Liver (tissue), 9 donors: ENCODE measurements around the gene EIF3L. TPM values are rescaled to one million over a fixed set of nuclear protein-coding genes. Genes with fewer than 3 reads are reported as not detected.

ENCODE experiments used
- DNase-seq: peaks from one replicate; pipeline ENCODE4 v3.0.0-alpha.2; 2017; ENCODE audit warnings: low spot score
- H3K27ac ChIP-seq, 2 donors: one replicate each; pipeline ENCODE4 v1.7.0; 2013; ENCODE audit warnings: inconsistent platforms in 2 of 2, low read length in 2 of 2, control low read depth in 1 of 2, low read depth in 1 of 2, mild to moderate bottlenecking in 1 of 2
- H3K27me3 ChIP-seq, 4 donors: one replicate each; pipeline versions ENCODE4 v1.6.1 to v1.7.0; 2013; ENCODE audit warnings: low read length in 3 of 4, inconsistent platforms in 1 of 4, mild to moderate bottlenecking in 1 of 4, moderate library complexity in 1 of 4; ENCODE audit not compliant: control insufficient read depth in 4 of 4, insufficient read depth in 4 of 4
- H3K36me3 ChIP-seq, 4 donors: one replicate each; pipeline versions ENCODE4 v1.6.1 to v1.7.0; 2013; ENCODE audit warnings: low read length in 3 of 4, mild to moderate bottlenecking in 3 of 4, low read depth in 1 of 4, moderate library complexity in 1 of 4; ENCODE audit not compliant: control insufficient read depth in 4 of 4, insufficient read depth in 3 of 4
- H3K4me1 ChIP-seq, 4 donors: one replicate each; pipeline versions ENCODE4 v1.6.1 to v1.7.0; 2013; ENCODE audit warnings: low read length in 3 of 4, mild to moderate bottlenecking in 3 of 4, moderate library complexity in 1 of 4; ENCODE audit not compliant: control insufficient read depth in 4 of 4, insufficient read depth in 4 of 4
- H3K4me3 ChIP-seq, 3 donors: one replicate each; pipeline versions ENCODE4 v1.6.1 to v1.7.0; 2013; ENCODE audit warnings: low read length in 3 of 3, control low read depth in 1 of 3, low read depth in 1 of 3, mild to moderate bottlenecking in 1 of 3
- H3K9ac ChIP-seq, 2 donors: one replicate each; pipeline ENCODE4 v1.7.0; 2013; ENCODE audit warnings: low read length in 2 of 2, mild to moderate bottlenecking in 2 of 2, moderate library complexity in 2 of 2, control low read depth in 1 of 2, low read depth in 1 of 2
- H3K9me3 ChIP-seq, 4 donors: one replicate each; pipeline versions ENCODE4 v1.6.1 to v1.7.0; 2013; ENCODE audit warnings: low read length in 3 of 4; ENCODE audit not compliant: control insufficient read depth in 4 of 4
- FOXA2 ChIP-seq: IDR thresholded peaks from 2 replicates; pipeline ENCODE4 v1.6.1; 2016; ENCODE audit warnings: antibody characterized with exemption
- GABPA ChIP-seq, 2 donors: IDR thresholded peaks in 1 of 2; conservative IDR thresholded peaks in 1 of 2; 2 replicates each; pipeline ENCODE4 v1.6.1; 2016; ENCODE audit warnings: antibody characterized with exemption in 2 of 2, mild to moderate bottlenecking in 1 of 2, moderate library complexity in 1 of 2
- HNF4A ChIP-seq, 2 donors: conservative IDR thresholded peaks; 2 replicates each; pipeline ENCODE4 v1.6.1; 2016; ENCODE audit warnings: antibody characterized with exemption in 2 of 2, mild to moderate bottlenecking in 2 of 2
- JUND ChIP-seq, 2 donors: IDR thresholded peaks; 2 replicates each; pipeline ENCODE4 v1.6.1; 2016; ENCODE audit warnings: antibody characterized with exemption in 2 of 2
- NR2F2 ChIP-seq: IDR thresholded peaks from 2 replicates; pipeline ENCODE4 v1.6.1; 2016; ENCODE audit warnings: antibody characterized with exemption
- RAD21 ChIP-seq, 2 donors: IDR thresholded peaks; 2 replicates each; pipeline ENCODE4 v1.6.1; 2016; ENCODE audit warnings: antibody characterized with exemption in 2 of 2, mild to moderate bottlenecking in 2 of 2
- REST ChIP-seq: IDR thresholded peaks from 2 replicates; pipeline ENCODE4 v1.6.1; 2016; ENCODE audit warnings: antibody characterized with exemption, mild to moderate bottlenecking
- RXRA ChIP-seq, 2 donors: IDR thresholded peaks; 2 replicates each; pipeline ENCODE4 v1.6.1; 2017 to 2018; ENCODE audit warnings: antibody characterized with exemption in 2 of 2, mild to moderate bottlenecking in 1 of 2
- SP1 ChIP-seq: IDR thresholded peaks from 2 replicates; pipeline ENCODE4 v1.6.1; 2018; ENCODE audit warnings: antibody characterized with exemption, mild to moderate bottlenecking
- TAF1 ChIP-seq: conservative IDR thresholded peaks from 2 replicates; pipeline ENCODE4 v1.6.1; 2016; ENCODE audit warnings: antibody characterized with exemption, mild to moderate bottlenecking
- YY1 ChIP-seq: IDR thresholded peaks from 2 replicates; pipeline ENCODE4 v1.6.1; 2016; ENCODE audit warnings: antibody characterized with exemption, mild to moderate bottlenecking
- WGBS: extraction: QIAGEN DNeasy Blood & Tissue Kit; methylation state at CpG from one replicate; pipeline ENCODE4 v1.1.7; 2013; 5-methylcytosine and 5-hydroxymethylcytosine counted together
- polyA plus RNA-seq, 2 donors: library from polyadenylated mRNA; stranded (reverse) in 1 of 2; unstranded in 1 of 2; fragments of 200-250 nt in 1 of 2; fragments of >200 nt in 1 of 2; fragmentation: Nextera tagmentation in 1 of 2; extraction: Ambion mirVana in 1 of 2; gene quantifications; one replicate each; pipeline versions ENCODE4 v1.2.1 to v1.2.3, GENCODE V29; 2013 to 2015
- total RNA-seq, 2 donors: library from RNA; depleted of rRNA; stranded (reverse); fragments of >200 nt; gene quantifications; one replicate each; pipeline ENCODE4 v1.2.3, GENCODE V29; 2014
- TF ChIP-seq, protein P1 (sequence below): IDR thresholded peaks from 2 replicates; pipeline ENCODE4 v1.6.1; 2016; ENCODE audit warnings: antibody characterized with exemption
- TF ChIP-seq, protein P2 (sequence below): IDR thresholded peaks from 2 replicates; pipeline ENCODE4 v1.6.1; 2016; ENCODE audit warnings: antibody characterized with exemption
- donor health status: healthy.
- donor health status: healthy.
- donor health status: healthy.
- donor health status: healthy.
- donor health status: healthy.

The EIF3L gene
- total and polyA plus RNA-seq, 4 donors: 103 to 217 (median 111) TPM

DNA sequence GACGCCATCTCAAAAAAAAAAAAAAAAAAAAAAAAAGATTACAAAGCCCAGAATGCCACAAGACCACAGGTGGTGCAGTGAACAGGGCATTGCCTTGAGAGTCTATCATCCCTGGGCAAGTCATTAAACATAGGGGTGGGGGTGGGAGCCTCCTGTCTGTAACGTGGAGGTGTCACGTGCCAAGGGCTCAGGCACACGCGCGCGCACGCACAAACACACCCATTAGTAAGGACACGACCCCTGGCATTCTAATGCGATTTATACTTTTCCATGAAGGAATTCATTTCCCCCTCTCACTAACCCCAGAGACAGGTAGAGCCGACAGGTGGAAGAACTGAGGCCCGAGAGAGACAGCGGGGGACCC lies 47.3 kb upstream of the EIF3L start:
- Histone ChIP-seq H3K9me3 (no peaks in the 10 kb centered on the region), H3K4me3 (peak overlapping the region in 2 of 3 donors; percentile 53 to 67), H3K36me3 (no peaks in the 10 kb centered on the region), H3K4me1 (peaks cover 7 to 37% (median 28%) of the 10 kb centered on the region in 4 donors), H3K27ac (peak overlapping the region; percentile 73 to 89), H3K27me3 (no peaks in the 10 kb centered on the region), H3K9ac (peak overlapping the region in 1 of 2 donors; percentile 88)
- no peak for DNase-seq
- WGBS: 5% methylated on average over 13 of the region's 13 CpGs
- TF ChIP-seq HNF4A (conservative IDR thresholded peaks at IDR 0.05): no peak
- no peak for TF ChIP-seq NR2F2
- TF ChIP-seq TAF1: no peak
- TF ChIP-seq RAD21 (IDR thresholded peaks at IDR 0.05): no peak
- TF ChIP-seq FOXA2: no peak
- no peak for TF ChIP-seq REST
- TF ChIP-seq, protein P1, sequence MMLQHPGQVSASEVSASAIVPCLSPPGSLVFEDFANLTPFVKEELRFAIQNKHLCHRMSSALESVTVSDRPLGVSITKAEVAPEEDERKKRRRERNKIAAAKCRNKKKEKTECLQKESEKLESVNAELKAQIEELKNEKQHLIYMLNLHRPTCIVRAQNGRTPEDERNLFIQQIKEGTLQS: no peak
- no peak for TF ChIP-seq GABPA (IDR thresholded peaks at IDR 0.05 in 1 of 2, conservative IDR thresholded peaks at IDR 0.05 in 1 of 2)
- TF ChIP-seq SP1: no peak
- no peak for TF ChIP-seq RXRA (IDR thresholded peaks at IDR 0.05)
- TF ChIP-seq JUND (IDR thresholded peaks at IDR 0.05): no peak

DNA sequence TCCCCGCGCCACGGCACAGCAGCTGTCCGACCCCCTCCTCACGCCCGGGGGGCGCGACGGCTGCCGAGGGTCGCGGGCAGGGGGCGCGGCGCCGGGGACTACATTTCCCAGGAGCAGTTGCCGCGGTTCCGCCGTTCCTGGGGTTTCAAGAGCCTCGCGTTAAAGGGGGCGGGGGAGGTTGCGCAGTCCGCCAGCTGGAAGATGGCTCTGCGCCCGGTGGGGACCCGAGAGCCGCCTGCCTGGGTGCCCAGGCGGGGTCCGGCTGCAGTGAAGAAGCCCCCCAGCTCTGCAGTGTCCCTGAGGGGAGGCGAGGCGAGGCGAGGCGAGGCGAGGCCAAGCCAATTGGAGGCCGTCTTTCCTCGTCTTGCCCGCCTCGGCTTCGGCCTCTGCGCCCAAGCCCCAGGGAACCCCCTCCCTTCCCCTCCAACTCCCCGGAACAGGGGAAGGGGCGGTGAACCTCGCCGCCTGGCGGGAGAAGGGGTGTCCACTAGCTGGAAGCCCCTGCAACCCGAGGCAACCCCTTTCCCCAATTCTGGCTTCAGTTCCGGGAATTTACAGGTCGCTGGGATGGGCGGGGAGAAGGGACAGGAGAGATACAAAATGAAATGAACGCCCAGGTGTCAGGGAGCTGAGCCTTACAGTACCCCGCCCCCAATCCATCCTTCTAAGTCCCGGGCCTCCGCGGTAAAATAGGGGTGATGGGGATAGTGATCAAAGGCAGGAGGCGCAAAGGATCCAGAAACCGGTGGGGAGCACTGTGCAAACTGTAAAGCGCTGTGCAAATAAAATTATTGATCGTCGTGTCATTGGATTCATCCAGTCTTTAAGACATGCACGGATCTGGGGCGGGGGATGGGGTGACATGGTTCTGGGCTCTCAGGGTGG lies 46.7 kb upstream of the EIF3L start:
- H3K27ac ChIP-seq: peak overlapping the region; percentile 73 to 89
- no peaks in the 10 kb centered on the region for H3K36me3 ChIP-seq
- no peak for TF ChIP-seq JUND (IDR thresholded peaks at IDR 0.05)
- peak; percentile 52 for TF ChIP-seq YY1
- TF ChIP-seq, protein P2, sequence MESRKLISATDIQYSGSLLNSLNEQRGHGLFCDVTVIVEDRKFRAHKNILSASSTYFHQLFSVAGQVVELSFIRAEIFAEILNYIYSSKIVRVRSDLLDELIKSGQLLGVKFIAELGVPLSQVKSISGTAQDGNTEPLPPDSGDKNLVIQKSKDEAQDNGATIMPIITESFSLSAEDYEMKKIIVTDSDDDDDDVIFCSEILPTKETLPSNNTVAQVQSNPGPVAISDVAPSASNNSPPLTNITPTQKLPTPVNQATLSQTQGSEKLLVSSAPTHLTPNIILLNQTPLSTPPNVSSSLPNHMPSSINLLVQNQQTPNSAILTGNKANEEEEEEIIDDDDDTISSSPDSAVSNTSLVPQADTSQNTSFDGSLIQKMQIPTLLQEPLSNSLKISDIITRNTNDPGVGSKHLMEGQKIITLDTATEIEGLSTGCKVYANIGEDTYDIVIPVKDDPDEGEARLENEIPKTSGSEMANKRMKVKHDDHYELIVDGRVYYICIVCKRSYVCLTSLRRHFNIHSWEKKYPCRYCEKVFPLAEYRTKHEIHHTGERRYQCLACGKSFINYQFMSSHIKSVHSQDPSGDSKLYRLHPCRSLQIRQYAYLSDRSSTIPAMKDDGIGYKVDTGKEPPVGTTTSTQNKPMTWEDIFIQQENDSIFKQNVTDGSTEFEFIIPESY: peak; percentile 11
- WGBS: 2% methylated on average over 63 of the region's 63 CpGs
- DNase-seq: peak; percentile 70
- H3K9me3 ChIP-seq: no peaks in the 10 kb centered on the region
- peaks cover 7 to 37% (median 28%) of the 10 kb centered on the region in 4 donors for H3K4me1 ChIP-seq
- H3K4me3 ChIP-seq: peak overlapping the region; percentile 53 to 67 (median 59)
- H3K9ac ChIP-seq: peak overlapping the region in 1 of 2 donors; percentile 88
- no peaks in the 10 kb centered on the region for H3K27me3 ChIP-seq
